ENCODE data around the gene PKHD1. TPM values are rescaled to one million over a fixed set of nuclear protein-coding genes. Genes with fewer than 3 reads are reported as not detected.

PKHD1 gene
- total RNA-seq, 1 experiment from 2014 or later: not detected

- H3K9me3 Mint-ChIP-seq (ENCODE audit: unreplicated experiment): peaks cover 6% of the 10 kb centered on the region
- ChIA-PET POLR2A (interaction anchor here (0.6 kb wide), 1 partner anchor 13 kb away, joined by 3 read pairs; no protein-coding TSS in a partner anchor), CTCF (interaction anchor here (0.6 kb wide), 2 partner anchors 73 to 174 kb away, joined by 4 read pairs; no protein-coding TSS in a partner anchor)
- BruUV-seq (replicated peaks): no TSS peak
- no peak overlapping the region for H3K4me3 Mint-ChIP-seq (ENCODE audit: unreplicated experiment)
- no peak for TF ChIP-seq CTCF (IDR thresholded peaks at IDR 0.05; ENCODE audit: unreplicated experiment)
- H3K36me3 Mint-ChIP-seq (ENCODE audit: insufficient read depth, unreplicated experiment): no peaks in the 10 kb centered on the region
- no peak overlapping the region for H3K27ac Mint-ChIP-seq (ENCODE audit: low read depth, unreplicated experiment)
- no peaks in the 10 kb centered on the region for H3K4me1 Mint-ChIP-seq (ENCODE audit: insufficient read depth, unreplicated experiment)
- no peaks in the 10 kb centered on the region for H3K27me3 Mint-ChIP-seq (ENCODE audit: insufficient read depth, unreplicated experiment)
- intact Hi-C loops (cut with micrococcal nuclease): no loop called here
- peak; percentile 4 for DNase-seq (ENCODE audit: unreplicated experiment)
These were observed 343.4 kb downstream of the PKHD1 start for GRCh38 chr6:51743999-51744398.

GRCh38 chr6:51740658-51741057 lies 346.8 kb downstream of the PKHD1 start:
- POLR2A ChIA-PET: interaction anchor here (1.0 kb wide), 1 partner anchor 40 kb away, joined by 3 read pairs; no protein-coding TSS in a partner anchor
- Mint-ChIP-seq H3K27ac (ENCODE audit: low read depth, unreplicated experiment) (no peak overlapping the region), H3K27me3 (ENCODE audit: insufficient read depth, unreplicated experiment) (no peaks in the 10 kb centered on the region), H3K4me1 (ENCODE audit: insufficient read depth, unreplicated experiment) (no peaks in the 10 kb centered on the region), H3K4me3 (ENCODE audit: unreplicated experiment) (no peak overlapping the region), H3K9me3 (ENCODE audit: unreplicated experiment) (peaks cover 6% of the 10 kb centered on the region), H3K36me3 (ENCODE audit: insufficient read depth, unreplicated experiment) (no peaks in the 10 kb centered on the region)
- CTCF ChIA-PET: interaction anchor here (0.6 to 1.5 kb wide), 3 partner anchors 10 to 309 kb away, joined by 3 to 5 read pairs (median 4); no protein-coding TSS in a partner anchor
- no peak for TF ChIP-seq CTCF (IDR thresholded peaks at IDR 0.05; ENCODE audit: unreplicated experiment)
- no TSS peak for BruUV-seq (replicated peaks)
- DNase-seq (ENCODE audit: unreplicated experiment): no peak
- intact Hi-C loops (cut with micrococcal nuclease): no loop called here

GRCh38 chr6:51738614-51739013 lies 348.8 kb downstream of the PKHD1 start:
- no peaks in the 10 kb centered on the region for H3K27me3 Mint-ChIP-seq (ENCODE audit: insufficient read depth, unreplicated experiment)
- no TSS peak for BruUV-seq (replicated peaks)
- TF ChIP-seq CTCF (IDR thresholded peaks at IDR 0.05; ENCODE audit: unreplicated experiment): no peak
- no peaks in the 10 kb centered on the region for H3K4me1 Mint-ChIP-seq (ENCODE audit: insufficient read depth, unreplicated experiment)
- no peak overlapping the region for H3K4me3 Mint-ChIP-seq (ENCODE audit: unreplicated experiment)
- intact Hi-C loops (cut with micrococcal nuclease): no loop called here
- peaks cover 6% of the 10 kb centered on the region for H3K9me3 Mint-ChIP-seq (ENCODE audit: unreplicated experiment)
- no peak for DNase-seq (ENCODE audit: unreplicated experiment)
- CTCF ChIA-PET: no interaction called here
- no peaks in the 10 kb centered on the region for H3K36me3 Mint-ChIP-seq (ENCODE audit: insufficient read depth, unreplicated experiment)
- POLR2A ChIA-PET: no interaction called here
- H3K27ac Mint-ChIP-seq (ENCODE audit: low read depth, unreplicated experiment): no peak overlapping the region

GRCh38 chr6:51737580-51738360 lies 349.6 kb downstream of the PKHD1 start:
- Mint-ChIP-seq H3K4me3 (ENCODE audit: unreplicated experiment) (no peak overlapping the region), H3K36me3 (ENCODE audit: insufficient read depth, unreplicated experiment) (no peaks in the 10 kb centered on the region), H3K9me3 (ENCODE audit: unreplicated experiment) (peaks cover 3% of the 10 kb centered on the region), H3K27me3 (ENCODE audit: insufficient read depth, unreplicated experiment) (no peaks in the 10 kb centered on the region), H3K4me1 (ENCODE audit: insufficient read depth, unreplicated experiment) (peaks cover 5% of the 10 kb centered on the region), H3K27ac (ENCODE audit: low read depth, unreplicated experiment) (no peak overlapping the region)
- CTCF ChIA-PET: interaction anchor here (0.6 kb wide), 1 partner anchor 119 kb away, joined by 3 read pairs; no protein-coding TSS in a partner anchor
- TF ChIP-seq CTCF (IDR thresholded peaks at IDR 0.05; ENCODE audit: unreplicated experiment): no peak
- BruUV-seq (replicated peaks): no TSS peak
- intact Hi-C loops (cut with micrococcal nuclease): no loop called here
- POLR2A ChIA-PET: no interaction called here
- no peak for DNase-seq (ENCODE audit: unreplicated experiment)

All from MCF 10A (cell line).